Gastrocnemius medialis (tissue), 4 donors: Measurements from ENCODE around the gene KLHL6.

Source experiments
- POLR2A ChIP-seq, 2 donors: fragments of 450-650 bp; IDR thresholded peaks; one replicate each; pipeline ENCODE4 v1.6.1; 2017; ENCODE audit warnings: antibody characterized with exemption in 2 of 2, mild to moderate bottlenecking in 2 of 2, moderate library complexity in 2 of 2
- TF ChIP-seq, protein P1 (sequence below), 5 experiments: fragments of 450-650 bp in 3 of 5; fragments of 200-600 bp in 2 of 5; sonication (generic) in 2 of 5; IDR thresholded peaks in 4 of 5; conservative IDR thresholded peaks in 1 of 5; 1 replicate in 4 of 5; 2 replicates in 1 of 5; pipeline ENCODE4 v1.5.1; 2016 to 2019; ENCODE audit warnings: antibody characterized with exemption in 5 of 5, mild to moderate bottlenecking in 3 of 5, moderate library complexity in 3 of 5

GRCh38 chr3:183537295-183537730, 18.2 kb downstream of the KLHL6 start:
- no peak for TF ChIP-seq POLR2A (IDR thresholded peaks at IDR 0.05)
- TF ChIP-seq, protein P1, sequence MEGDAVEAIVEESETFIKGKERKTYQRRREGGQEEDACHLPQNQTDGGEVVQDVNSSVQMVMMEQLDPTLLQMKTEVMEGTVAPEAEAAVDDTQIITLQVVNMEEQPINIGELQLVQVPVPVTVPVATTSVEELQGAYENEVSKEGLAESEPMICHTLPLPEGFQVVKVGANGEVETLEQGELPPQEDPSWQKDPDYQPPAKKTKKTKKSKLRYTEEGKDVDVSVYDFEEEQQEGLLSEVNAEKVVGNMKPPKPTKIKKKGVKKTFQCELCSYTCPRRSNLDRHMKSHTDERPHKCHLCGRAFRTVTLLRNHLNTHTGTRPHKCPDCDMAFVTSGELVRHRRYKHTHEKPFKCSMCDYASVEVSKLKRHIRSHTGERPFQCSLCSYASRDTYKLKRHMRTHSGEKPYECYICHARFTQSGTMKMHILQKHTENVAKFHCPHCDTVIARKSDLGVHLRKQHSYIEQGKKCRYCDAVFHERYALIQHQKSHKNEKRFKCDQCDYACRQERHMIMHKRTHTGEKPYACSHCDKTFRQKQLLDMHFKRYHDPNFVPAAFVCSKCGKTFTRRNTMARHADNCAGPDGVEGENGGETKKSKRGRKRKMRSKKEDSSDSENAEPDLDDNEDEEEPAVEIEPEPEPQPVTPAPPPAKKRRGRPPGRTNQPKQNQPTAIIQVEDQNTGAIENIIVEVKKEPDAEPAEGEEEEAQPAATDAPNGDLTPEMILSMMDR (IDR thresholded peaks at IDR 0.05 in 4 of 5, conservative IDR thresholded peaks at IDR 0.05 in 1 of 5), result no peak
